NCI-H1105 treated with DMSO at 0.1 percent for 48 hours (cell line): ENCODE data around the gene OVCH1.
"Not testable (repeated sequence)": the region's sequence is repeated elsewhere in the genome, so short reads cannot be mapped to it uniquely, and the experiment has no call there.

ENCODE experiments used
- DNase-seq: peaks from one replicate; lab custom pipeline; 2025; lab: John Stamatoyannopoulos, UW

OVCH1 gene

DNA sequence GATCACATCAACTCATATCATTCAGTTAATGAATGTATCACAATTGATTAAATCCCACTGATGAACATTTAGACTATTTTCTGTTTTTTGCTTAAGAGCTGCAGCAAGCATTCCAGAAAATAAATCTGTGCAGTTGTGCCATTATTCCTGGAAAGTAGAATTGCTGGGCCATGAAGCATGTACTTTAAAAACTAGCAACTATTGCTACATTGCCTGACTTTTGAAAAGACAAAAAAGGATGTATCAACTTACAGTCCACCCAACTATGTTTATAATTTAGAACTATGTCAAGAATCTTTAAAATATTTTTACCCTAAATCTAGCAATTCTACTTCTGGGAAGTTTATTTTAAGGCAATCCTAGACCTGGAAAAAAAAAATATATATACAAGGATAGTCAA lies 83.1 kb downstream of the OVCH1 start:
- DNase-seq = no peak

DNA sequence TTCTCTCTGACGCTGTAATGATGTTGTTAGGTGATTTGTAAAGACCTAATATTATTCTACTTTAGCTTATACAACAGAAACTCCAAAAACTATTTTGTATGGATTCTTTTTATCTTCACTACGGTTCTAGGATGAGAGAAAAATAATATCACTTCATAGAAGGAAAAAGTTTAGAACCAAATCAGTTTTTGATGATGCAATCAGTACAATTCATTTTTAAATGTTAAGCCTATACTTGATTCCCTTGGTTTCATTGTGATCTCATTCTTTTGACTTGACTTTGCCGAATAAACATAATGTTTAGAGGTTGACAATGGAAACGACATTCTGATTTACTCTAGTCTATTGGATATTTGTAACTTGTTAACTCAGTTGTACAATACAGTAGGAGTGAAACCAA lies 91.9 kb downstream of the OVCH1 start:
- DNase-seq = no peak

DNA sequence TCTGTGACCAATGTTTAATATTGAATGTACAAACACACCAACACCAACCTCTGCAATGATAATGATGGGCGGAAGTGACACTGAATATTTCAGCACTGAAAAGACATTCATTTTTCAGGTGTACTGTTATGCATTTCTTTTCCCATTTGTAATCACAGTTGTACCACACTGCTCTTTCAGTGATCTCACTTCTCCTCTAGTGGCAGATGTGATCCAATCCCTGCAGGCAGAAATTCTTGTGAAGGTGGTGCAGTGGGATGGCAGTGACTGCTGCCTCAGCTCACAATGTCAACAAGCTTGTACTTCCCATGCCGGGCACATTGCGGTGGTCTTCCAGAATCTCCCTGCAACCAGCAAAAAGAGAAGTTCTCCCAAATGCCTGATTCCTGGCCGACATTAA lies 93.5 kb downstream of the OVCH1 start:
- no peak for DNase-seq

GRCh38 chr12:29402437-29402836 lies 95.0 kb downstream of the OVCH1 start:
- DNase-seq = no peak

DNA sequence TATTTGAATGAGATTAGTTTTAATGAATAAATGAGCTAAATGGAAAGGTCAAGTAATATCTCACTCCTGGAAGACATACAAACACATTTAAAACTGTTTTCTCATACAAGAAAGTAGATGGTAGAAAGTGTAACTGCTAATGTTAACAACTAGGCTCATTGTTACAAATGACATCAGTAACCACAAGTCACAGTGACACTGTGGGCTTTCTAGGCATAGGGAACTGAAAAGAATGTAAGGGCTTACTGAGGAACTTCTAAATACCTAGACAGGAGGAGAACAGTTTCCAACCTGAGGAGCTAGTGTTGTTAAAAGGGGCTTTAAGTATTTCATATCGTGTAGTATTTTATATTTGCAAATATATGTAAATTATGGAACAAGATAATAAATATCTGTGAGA lies 99.0 kb downstream of the OVCH1 start:
- DNase-seq = no peak

- no peak for DNase-seq
These were observed 100.7 kb downstream of the OVCH1 start for GRCh38 chr12:29396774-29397173.

DNA sequence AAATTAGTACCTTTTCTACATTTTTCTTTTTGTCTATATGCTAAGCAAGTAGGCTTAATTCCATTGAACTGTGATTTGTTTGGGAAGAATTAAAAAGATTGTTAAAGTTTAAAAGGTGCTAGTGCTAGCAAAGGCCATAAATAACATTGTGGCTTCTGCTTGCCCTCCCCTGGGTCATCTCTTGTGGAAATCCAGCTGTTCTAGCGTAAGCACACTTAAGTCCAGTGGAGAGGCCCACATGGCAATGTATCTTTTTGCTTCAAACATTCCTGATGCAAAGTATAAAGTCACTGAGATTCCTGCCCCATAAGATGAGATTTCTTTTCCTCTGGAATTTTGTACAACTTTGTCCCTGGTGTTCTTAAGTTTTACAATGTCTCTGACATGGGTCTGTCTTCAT lies 102.1 kb downstream of the OVCH1 start:
- DNase-seq = no peak

DNA sequence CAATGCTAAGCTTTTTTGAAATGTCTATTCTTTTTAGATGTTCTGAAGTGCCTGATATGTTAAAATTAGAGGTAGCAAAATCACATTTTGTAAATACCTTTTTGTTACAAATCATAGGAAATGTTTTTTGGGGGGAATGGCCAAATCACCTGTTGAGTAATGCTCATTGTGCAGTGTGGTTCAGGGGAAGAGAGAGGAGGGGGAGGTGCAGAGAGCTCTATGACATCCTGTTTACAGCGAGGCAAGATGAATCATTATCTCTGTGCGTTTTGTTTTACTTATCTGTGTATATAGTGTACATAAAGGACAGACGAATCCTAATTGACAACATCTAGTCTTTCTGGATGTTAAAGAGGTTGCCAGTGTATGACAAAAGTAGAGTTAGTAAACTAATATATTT lies 107.1 kb downstream of the OVCH1 start:
- not testable (repeated sequence) for DNase-seq

- no peak for DNase-seq
These were observed 108.1 kb downstream of the OVCH1 start for GRCh38 chr12:29389295-29389919.

GRCh38 chr12:29386084-29386680 lies 111.3 kb downstream of the OVCH1 start:
- DNase-seq = not testable (repeated sequence)

GRCh38 chr12:29385194-29385593 lies 112.3 kb downstream of the OVCH1 start:
- DNase-seq = not testable (repeated sequence)

DNA sequence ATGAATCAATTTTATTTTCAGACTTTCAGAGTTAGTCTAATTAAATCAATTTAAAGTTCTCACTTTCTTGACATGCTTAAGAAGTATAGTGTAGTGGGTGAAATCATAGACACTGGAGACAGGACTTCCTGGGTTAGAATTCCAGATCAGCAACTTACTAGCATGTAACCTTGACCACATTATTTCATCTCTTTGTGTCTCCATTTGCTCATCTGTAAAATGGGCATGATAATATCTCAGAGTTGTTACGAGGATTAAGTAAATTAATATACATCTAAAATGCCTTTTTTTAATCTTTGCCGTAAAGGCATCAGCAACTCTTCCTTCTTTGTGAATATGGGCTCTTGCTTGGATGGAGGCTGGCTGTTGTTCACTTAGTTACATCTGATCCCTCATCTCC lies 115.2 kb downstream of the OVCH1 start:
- DNase-seq = no peak

DNA sequence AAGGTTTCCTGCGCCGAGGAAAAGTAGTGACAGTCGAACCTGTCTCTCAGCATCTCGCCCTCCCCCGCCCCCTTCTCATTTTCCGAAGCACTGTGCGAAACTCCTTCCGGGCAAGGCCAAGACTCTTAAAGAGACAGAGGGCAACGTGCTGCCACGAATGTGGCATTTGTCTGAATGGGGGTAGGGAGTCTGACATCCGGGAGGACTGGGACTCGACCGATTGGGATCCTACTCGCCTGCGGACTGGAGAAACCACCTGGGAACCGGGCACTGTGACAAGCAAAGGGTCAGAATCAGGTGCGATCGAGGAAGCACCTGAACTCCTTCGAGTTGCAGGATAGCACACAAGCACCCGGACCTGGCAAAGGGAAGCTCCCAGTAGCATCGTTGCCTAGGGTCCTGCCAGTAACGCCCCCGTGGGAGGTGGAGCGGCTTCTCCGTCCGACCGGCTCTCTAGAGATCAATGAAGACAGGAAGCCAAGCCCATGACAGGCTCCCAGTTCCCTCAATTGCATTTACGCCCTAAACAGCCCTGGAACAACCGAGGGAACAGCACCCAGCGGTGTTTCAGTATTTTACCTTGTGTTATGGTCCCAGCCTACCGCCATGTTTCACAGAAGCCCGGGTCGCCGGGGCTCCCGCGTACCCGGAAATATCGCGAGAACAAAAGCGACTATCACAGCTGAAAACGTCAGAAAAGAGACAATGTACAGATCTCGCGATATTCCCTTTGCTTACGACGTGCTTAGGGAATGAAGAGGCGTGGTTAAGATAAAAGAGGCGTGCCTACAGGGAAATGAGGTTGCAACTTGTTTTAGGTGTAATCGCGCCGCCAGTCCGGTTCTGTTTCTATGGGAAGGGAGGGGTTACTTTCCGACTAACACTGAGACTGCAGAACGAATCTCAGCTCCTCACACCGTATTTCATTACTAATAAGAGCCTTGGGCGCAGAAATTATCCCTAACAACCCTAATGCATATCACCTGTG lies 116.7 kb downstream of the OVCH1 start, which contains the start of gene ERGIC2:
Gene ERGIC2, minus strand, starts transcription at position 637 of the 988 bp plus-strand sequence. CDS start 9,539 bp downstream, outside the sequence.
- peak; percentile 100 for DNase-seq
